Duodenal mucosa (tissue), 2 donors: ENCODE data around the gene PBX1.

Source experiments
- H3K27ac ChIP-seq: one replicate; pipeline ENCODE4 v1.7.0; 2013; ENCODE audit warnings: low read depth, low read length
- H3K27me3 ChIP-seq, 2 donors: one replicate each; pipeline ENCODE4 v1.7.0; 2013; ENCODE audit warnings: low read length in 2 of 2, control low read depth in 1 of 2; ENCODE audit not compliant: insufficient read depth in 2 of 2, control insufficient read depth in 1 of 2
- H3K36me3 ChIP-seq, 2 donors: one replicate each; pipeline ENCODE4 v1.7.0; 2013; ENCODE audit warnings: low read length in 2 of 2, control low read depth in 1 of 2; ENCODE audit not compliant: insufficient read depth in 2 of 2, control insufficient read depth in 1 of 2
- H3K4me1 ChIP-seq, 2 donors: one replicate each; pipeline ENCODE4 v1.7.0; 2013; ENCODE audit warnings: low read length in 2 of 2, control low read depth in 1 of 2; ENCODE audit not compliant: insufficient read depth in 2 of 2, control insufficient read depth in 1 of 2
- H3K4me3 ChIP-seq, 2 donors: one replicate each; pipeline ENCODE4 v1.7.0; 2013; ENCODE audit warnings: low read length in 2 of 2, low read depth in 1 of 2
- H3K9ac ChIP-seq, 2 donors: one replicate each; pipeline ENCODE4 v1.7.0; 2013; ENCODE audit warnings: low read length in 2 of 2, low read depth in 1 of 2
- H3K9me3 ChIP-seq, 2 donors: one replicate each; pipeline ENCODE4 v1.7.0; 2013; ENCODE audit warnings: low read length in 2 of 2, control low read depth in 1 of 2; ENCODE audit not compliant: control insufficient read depth in 1 of 2

PBX1 gene

GRCh38 chr1:164610538-164611222 lies 51.7 kb downstream of the PBX1 start:
- no peak overlapping the region for H3K27ac ChIP-seq
- H3K4me3 ChIP-seq: no peak overlapping the region
- peaks cover 26 to 28% of the 10 kb centered on the region in 2 donors for H3K4me1 ChIP-seq

GRCh38 chr1:164611754-164612642 lies 53.0 kb downstream of the PBX1 start:
- peak overlapping the region in 1 of 2 donors; percentile 39 for H3K9ac ChIP-seq
- peaks cover 28 to 29% of the 10 kb centered on the region in 2 donors for H3K4me1 ChIP-seq
- peak overlapping the region; percentile 39 to 44 for H3K4me3 ChIP-seq
- H3K36me3 ChIP-seq: peaks cover 0 to 4% of the 10 kb centered on the region in 2 donors
- no peaks in the 10 kb centered on the region for H3K9me3 ChIP-seq
- H3K27ac ChIP-seq: peak overlapping the region; percentile 44
- no peaks in the 10 kb centered on the region for H3K27me3 ChIP-seq

More at GRCh38 chr1:164610538-164611222, 51.7 kb downstream of the PBX1 start:
- Histone ChIP-seq H3K9ac (no peak overlapping the region), H3K27me3 (no peaks in the 10 kb centered on the region), H3K36me3 (peaks cover 0 to 1% of the 10 kb centered on the region in 2 donors), H3K9me3 (no peaks in the 10 kb centered on the region)

- H3K27ac ChIP-seq: no peak overlapping the region
- H3K4me1 ChIP-seq: peaks cover 28 to 32% of the 10 kb centered on the region in 2 donors
- peaks cover 0 to 4% of the 10 kb centered on the region in 2 donors for H3K36me3 ChIP-seq
- H3K4me3 ChIP-seq: peak overlapping the region; percentile 8 to 13
- H3K9me3 ChIP-seq: no peaks in the 10 kb centered on the region
- H3K27me3 ChIP-seq: no peaks in the 10 kb centered on the region
- peak overlapping the region in 1 of 2 donors; percentile 4 for H3K9ac ChIP-seq
These were observed 54.2 kb downstream of the PBX1 start for GRCh38 chr1:164613176-164613575.

- no peak overlapping the region for H3K27ac ChIP-seq
- no peak overlapping the region for H3K4me3 ChIP-seq
- no peaks in the 10 kb centered on the region for H3K9me3 ChIP-seq
- peaks cover 0 to 4% of the 10 kb centered on the region in 2 donors for H3K36me3 ChIP-seq
- peaks cover 37 to 42% of the 10 kb centered on the region in 2 donors for H3K4me1 ChIP-seq
- no peak overlapping the region for H3K9ac ChIP-seq
- no peaks in the 10 kb centered on the region for H3K27me3 ChIP-seq
These were observed 55.3 kb downstream of the PBX1 start for GRCh38 chr1:164614316-164614715.

GRCh38 chr1:164617377-164618201 lies 58.6 kb downstream of the PBX1 start:
- H3K4me1 ChIP-seq: peaks cover 28 to 40% of the 10 kb centered on the region in 2 donors
- H3K4me3 ChIP-seq: no peak overlapping the region
- no peaks in the 10 kb centered on the region for H3K27me3 ChIP-seq
- H3K9ac ChIP-seq: no peak overlapping the region
- peaks cover 0 to 4% of the 10 kb centered on the region in 2 donors for H3K36me3 ChIP-seq
- H3K27ac ChIP-seq: no peak overlapping the region
- no peaks in the 10 kb centered on the region for H3K9me3 ChIP-seq

- H3K9ac ChIP-seq: no peak overlapping the region
- no peak overlapping the region for H3K4me3 ChIP-seq
- no peaks in the 10 kb centered on the region for H3K9me3 ChIP-seq
- no peak overlapping the region for H3K27ac ChIP-seq
- peaks cover 0 to 4% of the 10 kb centered on the region in 2 donors for H3K36me3 ChIP-seq
- peaks cover 22 to 35% of the 10 kb centered on the region in 2 donors for H3K4me1 ChIP-seq
- no peaks in the 10 kb centered on the region for H3K27me3 ChIP-seq
These were observed 59.2 kb downstream of the PBX1 start for GRCh38 chr1:164618202-164618564.

- Histone ChIP-seq H3K9ac (no peak overlapping the region), H3K27ac (no peak overlapping the region), H3K36me3 (peaks cover 0 to 4% of the 10 kb centered on the region in 2 donors), H3K4me1 (peaks cover 24 to 36% of the 10 kb centered on the region in 2 donors), H3K27me3 (no peaks in the 10 kb centered on the region), H3K9me3 (no peaks in the 10 kb centered on the region), H3K4me3 (no peak overlapping the region)
These were observed 60.2 kb downstream of the PBX1 start for GRCh38 chr1:164619006-164619784.

- Histone ChIP-seq H3K4me3 (no peak overlapping the region), H3K4me1 (peaks cover 24 to 54% of the 10 kb centered on the region in 2 donors), H3K9me3 (no peaks in the 10 kb centered on the region), H3K9ac (no peak overlapping the region), H3K27me3 (no peaks in the 10 kb centered on the region), H3K27ac (no peak overlapping the region), H3K36me3 (no peaks in the 10 kb centered on the region)
These were observed 63.3 kb downstream of the PBX1 start for GRCh38 chr1:164622068-164622845.

- no peak overlapping the region for H3K27ac ChIP-seq
- H3K4me3 ChIP-seq: no peak overlapping the region
- peaks cover 0 to 1% of the 10 kb centered on the region in 2 donors for H3K36me3 ChIP-seq
- H3K9me3 ChIP-seq: no peaks in the 10 kb centered on the region
- H3K27me3 ChIP-seq: no peaks in the 10 kb centered on the region
- no peak overlapping the region for H3K9ac ChIP-seq
- H3K4me1 ChIP-seq: peaks cover 20 to 49% of the 10 kb centered on the region in 2 donors
These were observed 64.8 kb downstream of the PBX1 start for GRCh38 chr1:164623805-164624204.
